ENCODE data around the gene DBH.

DBH gene

DNA sequence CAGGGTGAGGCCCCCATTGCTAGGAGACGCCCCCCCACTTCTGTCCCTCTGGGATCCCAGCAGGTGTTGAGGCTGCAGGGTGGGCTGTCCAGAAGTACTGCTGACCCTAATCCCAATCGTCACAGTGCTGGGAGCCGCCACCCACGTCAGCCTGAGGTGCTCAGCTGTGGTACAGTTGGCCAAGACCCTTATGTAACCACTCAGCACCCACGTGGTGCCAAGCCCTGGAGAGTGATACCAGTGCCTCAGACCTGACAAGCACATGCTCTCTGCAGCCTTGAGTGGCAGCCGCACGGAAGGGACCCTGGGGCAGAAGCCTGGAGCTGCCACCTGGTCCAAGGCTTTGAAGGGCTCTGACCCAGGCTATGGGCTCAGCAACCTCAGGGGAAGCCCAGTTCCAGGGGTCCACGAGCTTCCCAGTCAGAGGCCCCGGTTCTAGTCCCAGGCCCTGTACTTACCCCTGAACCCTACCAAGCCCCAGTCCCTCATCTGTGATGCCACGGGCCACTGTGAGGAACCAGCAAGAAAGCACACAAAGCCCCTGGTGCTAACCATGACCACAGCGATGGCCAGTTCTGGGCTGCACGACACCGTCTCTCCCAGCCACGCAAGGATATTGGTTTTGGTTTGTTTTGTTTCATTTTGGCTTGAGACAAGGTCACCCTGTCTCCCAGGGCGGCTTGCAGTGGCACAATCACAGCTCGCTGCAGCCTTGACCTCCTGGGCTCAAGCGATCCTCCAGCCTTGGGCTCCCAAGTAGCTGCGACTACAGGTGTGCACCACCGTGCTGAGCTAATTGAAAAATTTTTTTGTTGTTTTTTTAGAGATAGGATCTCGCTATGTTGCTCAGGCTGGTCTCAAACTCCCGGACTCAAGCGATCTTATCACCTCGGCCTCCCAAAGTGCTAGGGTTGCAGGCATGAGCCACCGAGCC is 50.7 kb downstream of the DBH start:
- no peak for DNase-seq (ENCODE audit: low read depth in 1 of 2, low spot score in 1 of 2)
- H3K27me3 ChIP-seq (ENCODE audit: insufficient read depth, poor library complexity, severe bottlenecking): no peaks in the 10 kb centered on the region
- no peak overlapping the region for H3K27ac ChIP-seq (replicated peaks)
- H3K4me3 ChIP-seq (replicated peaks; ENCODE audit: insufficient read depth, low read length): no peak overlapping the region
- TF ChIP-seq GABPA (IDR thresholded peaks at IDR 0.05; ENCODE audit: low read depth): no peak
- TF ChIP-seq, protein P1, sequence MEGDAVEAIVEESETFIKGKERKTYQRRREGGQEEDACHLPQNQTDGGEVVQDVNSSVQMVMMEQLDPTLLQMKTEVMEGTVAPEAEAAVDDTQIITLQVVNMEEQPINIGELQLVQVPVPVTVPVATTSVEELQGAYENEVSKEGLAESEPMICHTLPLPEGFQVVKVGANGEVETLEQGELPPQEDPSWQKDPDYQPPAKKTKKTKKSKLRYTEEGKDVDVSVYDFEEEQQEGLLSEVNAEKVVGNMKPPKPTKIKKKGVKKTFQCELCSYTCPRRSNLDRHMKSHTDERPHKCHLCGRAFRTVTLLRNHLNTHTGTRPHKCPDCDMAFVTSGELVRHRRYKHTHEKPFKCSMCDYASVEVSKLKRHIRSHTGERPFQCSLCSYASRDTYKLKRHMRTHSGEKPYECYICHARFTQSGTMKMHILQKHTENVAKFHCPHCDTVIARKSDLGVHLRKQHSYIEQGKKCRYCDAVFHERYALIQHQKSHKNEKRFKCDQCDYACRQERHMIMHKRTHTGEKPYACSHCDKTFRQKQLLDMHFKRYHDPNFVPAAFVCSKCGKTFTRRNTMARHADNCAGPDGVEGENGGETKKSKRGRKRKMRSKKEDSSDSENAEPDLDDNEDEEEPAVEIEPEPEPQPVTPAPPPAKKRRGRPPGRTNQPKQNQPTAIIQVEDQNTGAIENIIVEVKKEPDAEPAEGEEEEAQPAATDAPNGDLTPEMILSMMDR (IDR thresholded peaks at IDR 0.05; ENCODE audit: insufficient read depth, low read length): no peak
- TF ChIP-seq, protein P2, sequence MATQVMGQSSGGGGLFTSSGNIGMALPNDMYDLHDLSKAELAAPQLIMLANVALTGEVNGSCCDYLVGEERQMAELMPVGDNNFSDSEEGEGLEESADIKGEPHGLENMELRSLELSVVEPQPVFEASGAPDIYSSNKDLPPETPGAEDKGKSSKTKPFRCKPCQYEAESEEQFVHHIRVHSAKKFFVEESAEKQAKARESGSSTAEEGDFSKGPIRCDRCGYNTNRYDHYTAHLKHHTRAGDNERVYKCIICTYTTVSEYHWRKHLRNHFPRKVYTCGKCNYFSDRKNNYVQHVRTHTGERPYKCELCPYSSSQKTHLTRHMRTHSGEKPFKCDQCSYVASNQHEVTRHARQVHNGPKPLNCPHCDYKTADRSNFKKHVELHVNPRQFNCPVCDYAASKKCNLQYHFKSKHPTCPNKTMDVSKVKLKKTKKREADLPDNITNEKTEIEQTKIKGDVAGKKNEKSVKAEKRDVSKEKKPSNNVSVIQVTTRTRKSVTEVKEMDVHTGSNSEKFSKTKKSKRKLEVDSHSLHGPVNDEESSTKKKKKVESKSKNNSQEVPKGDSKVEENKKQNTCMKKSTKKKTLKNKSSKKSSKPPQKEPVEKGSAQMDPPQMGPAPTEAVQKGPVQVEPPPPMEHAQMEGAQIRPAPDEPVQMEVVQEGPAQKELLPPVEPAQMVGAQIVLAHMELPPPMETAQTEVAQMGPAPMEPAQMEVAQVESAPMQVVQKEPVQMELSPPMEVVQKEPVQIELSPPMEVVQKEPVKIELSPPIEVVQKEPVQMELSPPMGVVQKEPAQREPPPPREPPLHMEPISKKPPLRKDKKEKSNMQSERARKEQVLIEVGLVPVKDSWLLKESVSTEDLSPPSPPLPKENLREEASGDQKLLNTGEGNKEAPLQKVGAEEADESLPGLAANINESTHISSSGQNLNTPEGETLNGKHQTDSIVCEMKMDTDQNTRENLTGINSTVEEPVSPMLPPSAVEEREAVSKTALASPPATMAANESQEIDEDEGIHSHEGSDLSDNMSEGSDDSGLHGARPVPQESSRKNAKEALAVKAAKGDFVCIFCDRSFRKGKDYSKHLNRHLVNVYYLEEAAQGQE (IDR thresholded peaks at IDR 0.05; ENCODE audit: insufficient replicate concordance, low read depth): no peak
- TF ChIP-seq POLR2AphosphoS5 (IDR thresholded peaks at IDR 0.05; ENCODE audit: low read depth): no peak

DNA sequence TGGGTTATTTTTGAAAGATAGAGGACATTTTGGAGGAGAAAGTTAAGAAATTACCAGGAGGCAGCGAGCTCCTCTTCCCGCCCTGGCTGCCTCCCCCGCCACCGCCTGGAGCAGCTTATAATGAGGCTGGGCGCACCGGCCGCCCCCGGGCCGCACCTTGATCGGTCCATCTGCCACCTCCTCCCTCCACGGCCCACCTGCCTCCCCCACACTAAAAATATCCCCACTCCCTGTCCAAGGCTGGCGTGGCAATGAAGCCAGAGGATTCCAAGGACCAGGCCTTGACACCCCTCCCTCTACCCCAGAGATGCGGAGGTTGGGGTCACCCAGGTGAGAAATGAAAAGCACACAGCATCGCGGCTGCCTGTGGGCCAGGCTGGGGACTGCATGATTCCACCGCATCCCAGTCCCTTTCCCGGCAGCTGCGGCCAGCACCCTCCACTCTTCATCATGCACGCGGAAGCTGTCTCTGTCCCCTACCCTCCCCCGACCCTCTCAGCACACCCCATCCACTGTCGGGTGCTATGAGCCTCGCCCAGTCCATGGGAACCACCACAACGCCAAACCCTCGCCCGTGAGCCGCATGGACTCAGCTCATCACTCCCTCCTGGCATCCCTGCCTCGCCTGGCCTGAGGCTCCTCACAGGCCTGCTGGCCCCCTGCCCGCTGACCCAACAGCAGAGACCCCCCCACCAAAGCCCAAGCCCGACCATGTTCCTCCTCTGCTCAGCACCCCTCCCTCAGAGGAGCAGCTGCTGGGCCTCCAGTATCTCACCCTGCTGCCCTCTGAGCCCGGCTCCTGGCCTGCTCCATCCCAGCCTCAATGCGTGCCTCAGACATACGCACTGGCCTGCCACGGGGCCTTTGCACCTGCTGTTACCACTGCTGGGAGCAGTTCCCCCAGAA is 51.9 kb downstream of the DBH start:
- H3K27me3 ChIP-seq (ENCODE audit: insufficient read depth, poor library complexity, severe bottlenecking): no peaks in the 10 kb centered on the region
- no peak overlapping the region for H3K4me3 ChIP-seq (replicated peaks; ENCODE audit: insufficient read depth, low read length)
- DNase-seq (ENCODE audit: low read depth in 1 of 2, low spot score in 1 of 2): no peak
- TF ChIP-seq, protein P2 (IDR thresholded peaks at IDR 0.05; ENCODE audit: insufficient replicate concordance, low read depth): no peak
- TF ChIP-seq, protein P1 (IDR thresholded peaks at IDR 0.05; ENCODE audit: insufficient read depth, low read length): no peak
- TF ChIP-seq GABPA (IDR thresholded peaks at IDR 0.05; ENCODE audit: low read depth) (no peak), SPI1 (IDR thresholded peaks at IDR 0.05; ENCODE audit: borderline replicate concordance, low read depth) (no peak), POLR2AphosphoS5 (IDR thresholded peaks at IDR 0.05; ENCODE audit: low read depth) (no peak)
- no peak overlapping the region for H3K27ac ChIP-seq (replicated peaks)

DNA sequence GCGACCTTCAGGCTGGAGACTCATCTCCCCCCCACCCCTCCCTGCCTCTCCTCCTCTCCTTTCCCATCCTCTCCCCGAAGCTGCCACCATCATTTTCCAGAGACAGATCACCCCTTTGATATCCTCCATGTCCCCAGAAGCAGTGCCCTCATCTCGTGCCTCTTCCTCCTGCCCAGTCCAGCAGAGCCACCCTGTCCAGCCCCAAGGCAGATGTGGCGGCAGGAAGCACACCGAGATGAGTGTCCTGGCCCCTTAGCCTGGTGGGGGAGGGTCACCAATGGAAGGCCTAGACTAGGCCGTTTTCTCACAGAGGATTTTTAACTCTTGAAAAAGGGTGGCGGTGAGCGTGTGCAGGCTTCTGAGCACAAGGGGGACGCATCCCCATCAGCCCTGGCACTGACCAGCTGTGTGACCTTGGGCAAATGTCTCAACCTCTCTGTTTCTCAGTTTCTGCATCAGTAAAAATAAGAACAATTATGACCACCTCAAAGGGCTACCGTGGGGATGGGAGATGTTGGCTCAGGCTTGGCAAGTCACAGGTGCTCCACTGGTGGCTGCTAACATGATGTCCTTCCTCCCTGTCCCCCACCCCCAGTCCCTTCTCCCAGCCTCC is 53.1 kb downstream of the DBH start:
- H3K27ac ChIP-seq (replicated peaks): no peak overlapping the region
- H3K27me3 ChIP-seq (ENCODE audit: insufficient read depth, poor library complexity, severe bottlenecking): no peaks in the 10 kb centered on the region

More for the DNA sequence above, 53.1 kb downstream of the DBH start:
- TF ChIP-seq, protein P2 (IDR thresholded peaks at IDR 0.05; ENCODE audit: insufficient replicate concordance, low read depth): no peak
- TF ChIP-seq POLR2AphosphoS5 (IDR thresholded peaks at IDR 0.05; ENCODE audit: low read depth): no peak
- no peak for TF ChIP-seq SPI1 (IDR thresholded peaks at IDR 0.05; ENCODE audit: borderline replicate concordance, low read depth)
- TF ChIP-seq, protein P1 (IDR thresholded peaks at IDR 0.05; ENCODE audit: insufficient read depth, low read length): no peak
- no peak for TF ChIP-seq GABPA (IDR thresholded peaks at IDR 0.05; ENCODE audit: low read depth)
- no peak for DNase-seq (ENCODE audit: low read depth in 1 of 2, low spot score in 1 of 2)
- H3K4me3 ChIP-seq (replicated peaks; ENCODE audit: insufficient read depth, low read length): no peak overlapping the region
